ENCODE results near the gene SELENOM. TPM values are rescaled to one million over a fixed set of nuclear protein-coding genes. Genes with fewer than 3 reads are reported as not detected.

SELENOM gene
- total and polyA plus RNA-seq, 2 of the 8 experiments (the other 6 are each of a cell fraction or from before 2014, with no cell fraction given), result 22.7 to 40.0 TPM

- no peak for TF ChIP-seq CTCF (IDR thresholded peaks at IDR 0.05; ENCODE audit: control extremely low read depth in 1 of 3, insufficient read depth in 1 of 3, low read depth in 1 of 3, low read length in 3 of 3)
- no peak for TF ChIP-seq TEAD4 (IDR thresholded peaks at IDR 0.05; ENCODE audit: low read depth, low read length)
- no peak for TF ChIP-seq RXRA (IDR thresholded peaks at IDR 0.05; ENCODE audit: insufficient read depth, low read depth, low read length)
Observed at GRCh38 chr22:31093086-31093850, 14.1 kb downstream of the SELENOM start (continued).
